Testis (tissue), 2 donors: ENCODE data around the gene SOCS2.

Experiments used
- CTCF ChIP-seq, 3 experiments: fragments of 450-650 bp in 2 of 3; fragments of 200-600 bp in 1 of 3; sonication (generic) in 1 of 3; IDR thresholded peaks; one replicate each; pipeline ENCODE4 v1.5.1; 2016 to 2019; ENCODE audit warnings: antibody characterized with exemption in 3 of 3, mild to moderate bottlenecking in 2 of 3, moderate library complexity in 1 of 3
- POLR2A ChIP-seq: fragments of 450-650 bp; IDR thresholded peaks from one replicate; pipeline ENCODE4 v1.6.1; 2017; ENCODE audit warnings: antibody characterized with exemption, mild to moderate bottlenecking, moderate library complexity

- TF ChIP-seq CTCF (IDR thresholded peaks at IDR 0.05), result no peak
- no peak for TF ChIP-seq POLR2A
Measured at GRCh38 chr12:93541578-93542225, 30.8 kb upstream of the SOCS2 start.
